IgD-negative memory B cell (primary cell): ENCODE measurements around the gene MRTO4. TPM values are rescaled to one million over a fixed set of nuclear protein-coding genes. Genes with fewer than 3 reads are reported as not detected.
"Not testable (repeated sequence)": the region's sequence is repeated elsewhere in the genome, so short reads cannot be mapped to it uniquely, and the experiment has no call there.

Experiments used
- H3K27ac Mint-ChIP-seq, 3 donors: one replicate each; pipeline ENCODE4 v1.8.0; 2020 to 2022; ENCODE audit warnings: mild to moderate bottlenecking in 3 of 3, mixed read lengths in 3 of 3, moderate library complexity in 1 of 3
- H3K27me3 Mint-ChIP-seq: one replicate; pipeline ENCODE4 v1.8.0; 2021; ENCODE audit warnings: mixed read lengths
- H3K36me3 Mint-ChIP-seq: one replicate; pipeline ENCODE4 v1.8.0; 2020; ENCODE audit warnings: mild to moderate bottlenecking, mixed read lengths
- H3K4me1 Mint-ChIP-seq, 3 donors: one replicate each; pipeline ENCODE4 v1.8.0; 2020 to 2022; ENCODE audit warnings: mixed read lengths in 3 of 3, mild to moderate bottlenecking in 1 of 3
- H3K4me3 Mint-ChIP-seq, 4 donors: one replicate each; pipeline ENCODE4 v1.8.0; 2020 to 2022; ENCODE audit warnings: mild to moderate bottlenecking in 4 of 4, mixed read lengths in 4 of 4, moderate library complexity in 3 of 4
- H3K9me3 Mint-ChIP-seq, 3 donors: one replicate each; pipeline ENCODE4 v1.8.0; 2020 to 2021; ENCODE audit warnings: mixed read lengths in 3 of 3, mild to moderate bottlenecking in 1 of 3
- polyA plus RNA-seq: library from polyadenylated mRNA; unstranded; fragments of 300-500 nt; fragmentation: Illumina TruSeq; gene quantifications from one replicate; pipeline ENCODE4 v1.2.3, GENCODE V29; 2021

The MRTO4 gene
- polyA plus RNA-seq, 1 donor from 2014 or later = 34.9 TPM

DNA sequence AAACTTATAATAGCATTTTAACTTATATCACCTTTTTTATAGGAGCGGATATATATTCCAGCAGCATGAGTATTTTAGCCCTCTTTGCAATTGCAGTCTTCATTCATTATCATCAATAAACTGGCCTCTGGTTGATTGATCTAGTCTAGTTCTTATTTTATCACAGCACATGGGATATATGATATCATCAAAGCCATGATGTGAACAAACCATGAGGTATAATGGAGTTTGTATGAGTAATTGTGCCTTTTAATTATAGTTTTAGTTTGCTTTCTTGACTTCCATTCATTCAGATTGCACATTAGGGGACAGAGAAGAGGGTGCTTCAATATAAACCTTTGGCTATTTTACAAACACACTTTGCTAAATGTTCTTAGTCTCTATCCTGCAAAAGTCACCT is 38.0 kb upstream of the MRTO4 start:
- no peaks in the 10 kb centered on the region for H3K27me3 Mint-ChIP-seq
- peaks cover 17 to 28% (median 23%) of the 10 kb centered on the region in 3 donors for H3K4me1 Mint-ChIP-seq
- H3K4me3 Mint-ChIP-seq = peak overlapping the region in 1 of 4 donors; percentile 48
- H3K9me3 Mint-ChIP-seq = no peaks in the 10 kb centered on the region
- peak overlapping the region in 1 of 3 donors; percentile 90 for H3K27ac Mint-ChIP-seq
- peaks cover 1% of the 10 kb centered on the region for H3K36me3 Mint-ChIP-seq

GRCh38 chr1:19216585-19216984 is 35.0 kb upstream of the MRTO4 start:
- H3K9me3 Mint-ChIP-seq, H3K27me3 Mint-ChIP-seq, H3K27ac Mint-ChIP-seq, H3K4me3 Mint-ChIP-seq, H3K36me3 Mint-ChIP-seq: not testable (repeated sequence)
- H3K4me1 Mint-ChIP-seq = peaks cover 0 to 13% (median 12%) of the 10 kb centered on the region in 3 donors

GRCh38 chr1:19219451-19219850 is 32.2 kb upstream of the MRTO4 start:
- no peak overlapping the region for H3K4me3 Mint-ChIP-seq
- no peak overlapping the region for H3K27ac Mint-ChIP-seq
- no peaks in the 10 kb centered on the region for H3K27me3 Mint-ChIP-seq
- peaks cover 0 to 8% (median 2%) of the 10 kb centered on the region in 3 donors for H3K4me1 Mint-ChIP-seq
- H3K36me3 Mint-ChIP-seq = peaks cover 5% of the 10 kb centered on the region
- no peaks in the 10 kb centered on the region for H3K9me3 Mint-ChIP-seq

GRCh38 chr1:19220080-19220846 is 31.3 kb upstream of the MRTO4 start:
- Mint-ChIP-seq H3K36me3 (peaks cover 5% of the 10 kb centered on the region), H3K4me3 (no peak overlapping the region), H3K27ac (peak overlapping the region in 2 of 3 donors; percentile 12 to 75), H3K9me3 (no peaks in the 10 kb centered on the region), H3K27me3 (no peaks in the 10 kb centered on the region), H3K4me1 (peaks cover 0 to 6% (median 2%) of the 10 kb centered on the region in 3 donors)

DNA sequence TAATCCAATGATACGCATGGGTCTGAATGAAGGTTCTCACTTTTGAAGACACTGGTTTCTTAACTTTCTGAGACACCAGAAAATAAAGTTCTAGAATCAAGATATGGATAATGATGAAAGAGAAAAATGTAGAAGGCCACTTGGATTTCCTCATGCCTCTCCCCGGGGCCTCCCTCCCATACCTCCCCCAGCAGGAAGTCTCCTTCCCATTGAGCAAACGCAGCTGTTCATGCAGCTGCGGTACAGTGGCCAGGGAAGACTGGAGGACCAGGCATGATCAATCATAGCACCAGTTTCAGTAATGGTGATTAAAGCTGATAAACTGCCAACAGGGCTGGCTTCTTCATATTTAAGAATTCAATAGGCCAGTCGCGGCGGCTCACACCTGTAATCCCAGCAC is 30.6 kb upstream of the MRTO4 start:
- Mint-ChIP-seq H3K4me1 (peaks cover 0 to 6% (median 0%) of the 10 kb centered on the region in 3 donors), H3K27me3 (no peaks in the 10 kb centered on the region), H3K36me3 (peaks cover 5% of the 10 kb centered on the region), H3K4me3 (no peak overlapping the region), H3K9me3 (no peaks in the 10 kb centered on the region), H3K27ac (no peak overlapping the region)

GRCh38 chr1:19222573-19222972 is 29.0 kb upstream of the MRTO4 start:
- Mint-ChIP-seq H3K4me1 (peaks cover 0 to 6% (median 0%) of the 10 kb centered on the region in 3 donors), H3K36me3 (peaks cover 4% of the 10 kb centered on the region), H3K9me3 (no peaks in the 10 kb centered on the region), H3K27me3 (no peaks in the 10 kb centered on the region), H3K27ac (no peak overlapping the region), H3K4me3 (no peak overlapping the region)

GRCh38 chr1:19222979-19223824 is 28.4 kb upstream of the MRTO4 start:
- Mint-ChIP-seq H3K4me1 (peaks cover 0 to 6% (median 1%) of the 10 kb centered on the region in 3 donors), H3K27me3 (no peaks in the 10 kb centered on the region), H3K36me3 (peaks cover 4% of the 10 kb centered on the region), H3K27ac (peak overlapping the region in 1 of 3 donors; percentile 53), H3K9me3 (no peaks in the 10 kb centered on the region), H3K4me3 (no peak overlapping the region)

- Mint-ChIP-seq H3K4me3 (no peak overlapping the region), H3K4me1 (peaks cover 0 to 1% (median 0%) of the 10 kb centered on the region in 3 donors), H3K27me3 (no peaks in the 10 kb centered on the region), H3K9me3 (no peaks in the 10 kb centered on the region), H3K36me3 (no peaks in the 10 kb centered on the region), H3K27ac (no peak overlapping the region)
Measured at GRCh38 chr1:19229229-19229628, 22.4 kb upstream of the MRTO4 start.

DNA sequence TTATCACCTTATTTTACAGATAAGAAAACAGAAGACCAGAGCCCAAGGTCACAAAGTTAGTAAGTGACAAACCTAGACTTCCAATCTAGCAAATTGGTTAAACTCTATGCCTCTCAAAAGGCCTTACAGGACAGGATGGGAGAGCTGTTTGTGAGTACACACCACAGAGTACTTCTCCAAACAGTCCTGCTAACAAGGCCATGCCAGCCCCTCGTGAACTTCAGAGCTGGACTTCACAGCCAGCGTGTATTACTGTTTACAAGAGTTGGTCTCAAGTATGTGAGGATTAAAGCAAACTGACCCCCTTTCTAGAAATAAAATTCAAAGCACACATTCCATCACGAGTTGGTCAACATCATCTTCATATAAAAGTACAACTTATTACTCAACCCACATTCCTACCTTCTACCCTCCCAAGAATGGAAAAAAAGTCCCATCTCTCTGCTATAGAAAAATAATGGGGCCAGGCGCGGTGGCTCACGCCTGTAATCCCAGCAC is 21.7 kb upstream of the MRTO4 start:
- Mint-ChIP-seq H3K27ac (no peak overlapping the region), H3K4me3 (no peak overlapping the region), H3K27me3 (no peaks in the 10 kb centered on the region), H3K4me1 (peaks cover 0 to 1% (median 0%) of the 10 kb centered on the region in 3 donors), H3K36me3 (no peaks in the 10 kb centered on the region), H3K9me3 (no peaks in the 10 kb centered on the region)

DNA sequence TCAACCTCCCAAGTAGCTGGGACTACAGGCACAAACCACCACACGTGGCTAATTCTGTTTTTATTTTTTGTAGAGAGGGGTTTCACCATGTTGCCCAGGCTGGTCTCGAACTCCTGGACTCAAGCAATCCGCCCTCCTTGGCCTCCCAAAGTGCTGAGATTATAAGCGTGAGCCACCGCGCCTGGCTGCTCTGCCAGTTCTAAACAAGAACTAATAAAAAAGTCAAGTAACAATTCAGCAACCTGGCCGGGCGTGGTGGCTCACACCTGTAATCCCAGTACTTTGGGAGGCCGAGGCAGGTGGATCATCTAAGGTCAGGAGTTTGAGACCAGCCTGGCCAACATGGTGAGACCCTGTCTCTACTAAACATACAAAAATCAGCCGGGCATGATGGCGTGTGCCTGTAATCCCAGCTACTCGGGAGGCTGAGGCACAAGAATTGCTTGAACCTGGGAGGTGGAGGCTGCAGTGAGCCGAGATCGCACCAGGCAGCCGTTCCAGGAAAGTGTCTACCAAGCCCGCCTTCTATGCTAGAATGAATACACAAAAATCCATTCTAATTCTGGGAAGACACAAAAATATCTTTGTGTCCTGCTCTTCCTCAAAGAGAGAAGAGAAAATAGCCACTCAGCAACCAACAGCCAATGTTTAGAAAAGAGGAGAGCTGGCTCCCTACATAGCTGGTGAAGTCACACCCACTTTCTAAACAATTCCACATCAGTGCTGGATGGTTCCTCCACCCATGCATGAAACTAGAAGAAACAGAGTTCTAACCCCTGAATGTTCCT is 19.7 kb upstream of the MRTO4 start:
- not testable (repeated sequence) for H3K9me3 Mint-ChIP-seq, H3K27ac Mint-ChIP-seq, H3K36me3 Mint-ChIP-seq, H3K4me3 Mint-ChIP-seq, H3K4me1 Mint-ChIP-seq, H3K27me3 Mint-ChIP-seq

- Mint-ChIP-seq H3K36me3 (peaks cover 2% of the 10 kb centered on the region), H3K4me3 (no peak overlapping the region), H3K27ac (no peak overlapping the region), H3K27me3 (no peaks in the 10 kb centered on the region), H3K9me3 (no peaks in the 10 kb centered on the region), H3K4me1 (peaks cover 0 to 1% (median 0%) of the 10 kb centered on the region in 3 donors)
Measured at GRCh38 chr1:19232524-19232846, 19.1 kb upstream of the MRTO4 start.

DNA sequence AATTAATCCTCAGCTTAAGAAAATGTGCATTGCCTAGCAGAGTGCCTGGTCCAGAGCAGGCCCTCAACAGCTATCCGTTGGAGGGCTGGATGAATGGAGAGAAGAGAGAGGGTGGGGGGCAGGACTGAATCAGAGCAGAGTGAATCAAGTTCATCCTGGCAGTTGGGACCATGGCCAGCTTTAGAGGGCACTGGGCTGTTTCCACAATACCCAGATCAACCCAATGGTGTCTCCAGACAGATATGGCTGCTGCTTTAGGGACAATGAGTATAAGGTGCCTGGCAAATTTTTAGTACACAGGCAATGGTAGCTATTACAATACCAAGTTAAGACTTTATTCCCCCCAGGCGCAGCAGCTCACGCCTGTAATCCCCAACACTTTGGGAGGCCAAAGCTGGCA is 17.4 kb upstream of the MRTO4 start:
- H3K9me3 Mint-ChIP-seq = no peaks in the 10 kb centered on the region
- peaks cover 6% of the 10 kb centered on the region for H3K36me3 Mint-ChIP-seq
- H3K4me1 Mint-ChIP-seq = no peaks in the 10 kb centered on the region
- no peaks in the 10 kb centered on the region for H3K27me3 Mint-ChIP-seq
- no peak overlapping the region for H3K4me3 Mint-ChIP-seq
- H3K27ac Mint-ChIP-seq = no peak overlapping the region

- Mint-ChIP-seq H3K36me3 (peaks cover 6% of the 10 kb centered on the region), H3K4me3 (no peak overlapping the region), H3K27ac (peak overlapping the region in 1 of 3 donors; percentile 71), H3K9me3 (no peaks in the 10 kb centered on the region), H3K27me3 (no peaks in the 10 kb centered on the region), H3K4me1 (no peaks in the 10 kb centered on the region)
Measured at GRCh38 chr1:19239876-19240275, 11.7 kb upstream of the MRTO4 start.

DNA sequence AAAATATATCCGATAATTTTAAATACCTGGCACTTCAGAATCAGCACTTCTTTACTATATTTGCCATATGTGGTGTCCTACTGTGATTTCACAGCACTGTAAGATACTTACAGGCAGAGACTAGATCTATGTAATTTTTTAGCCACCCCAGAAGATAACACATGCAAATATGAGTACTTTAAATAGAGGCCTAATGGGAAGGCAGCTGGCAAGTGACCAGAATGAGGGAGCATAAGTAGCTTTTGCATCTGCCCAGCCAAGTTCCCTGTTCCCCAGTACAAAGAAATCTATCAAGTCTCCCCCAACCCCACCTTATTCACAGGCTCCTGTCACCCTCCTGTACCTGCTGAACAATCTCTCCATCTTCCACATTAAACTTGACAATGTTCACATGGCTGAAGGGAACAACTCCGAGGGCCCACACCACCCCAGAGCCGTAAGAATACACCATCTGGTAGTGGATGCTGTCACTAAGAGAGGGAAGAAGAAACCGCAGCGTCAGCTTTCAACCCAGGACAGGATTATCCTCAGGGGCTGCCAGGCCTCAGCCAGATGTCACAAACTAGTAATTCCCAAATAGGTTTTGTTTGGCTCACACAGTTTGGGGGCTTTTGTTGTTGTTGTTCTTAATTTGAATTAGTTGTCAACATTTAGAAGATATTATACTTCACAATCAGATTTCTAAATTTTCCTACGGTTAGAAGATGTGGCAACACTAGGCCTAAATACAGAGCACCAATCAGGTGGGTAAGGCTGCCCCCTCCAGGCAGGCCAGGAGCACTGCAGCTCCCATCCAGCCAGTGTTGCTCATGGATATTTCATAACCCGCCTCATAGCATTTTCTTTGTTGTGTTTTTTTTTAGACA is 10.7 kb upstream of the MRTO4 start:
- H3K27ac Mint-ChIP-seq = peak overlapping the region in 2 of 3 donors; percentile 71 to 81
- H3K4me3 Mint-ChIP-seq = peak overlapping the region in 1 of 4 donors; percentile 19
- H3K9me3 Mint-ChIP-seq = no peaks in the 10 kb centered on the region
- no peaks in the 10 kb centered on the region for H3K27me3 Mint-ChIP-seq
- H3K4me1 Mint-ChIP-seq = no peaks in the 10 kb centered on the region
- peaks cover 6% of the 10 kb centered on the region for H3K36me3 Mint-ChIP-seq
